Anterior cingulate cortex (tissue), 58 donors: ENCODE results near the gene ADNP2.

ENCODE experiments used
- DNase-seq, 58 donors: peaks; one replicate each; lab custom pipeline; 2025; lab: John Stamatoyannopoulos, UW

The ADNP2 gene

GRCh38 chr18:80185545-80185944, 76.5 kb downstream of the ADNP2 start:
- no peak for DNase-seq

- DNase-seq: no peak
Observed at GRCh38 chr18:80187956-80188642, 79.0 kb downstream of the ADNP2 start.

GRCh38 chr18:80188643-80189530, 79.8 kb downstream of the ADNP2 start:
- DNase-seq: no peak

GRCh38 chr18:80189531-80189865, 80.4 kb downstream of the ADNP2 start:
- DNase-seq: no peak
